Progenitor cell of endocrine pancreas (in vitro differentiated cells): Measurements from ENCODE around the gene CHST13. TPM values are rescaled to one million over a fixed set of nuclear protein-coding genes. Genes with fewer than 3 reads are reported as not detected.
A peak's percentile ranks its signal among the peaks of the same experiment; 100 is the strongest.

ENCODE experiments used
- DNase-seq: peaks from one replicate; pipeline ENCODE4 v3.0.0; 2021; ENCODE audit warnings: low spot score; ENCODE audit not compliant: unreplicated experiment
- H3K27ac Mint-ChIP-seq: 2 replicates; pipeline ENCODE4 v1.8.0; 2021; ENCODE audit warnings: mild to moderate bottlenecking, moderate library complexity, mixed read lengths
- H3K27me3 Mint-ChIP-seq: 2 replicates; pipeline ENCODE4 v1.8.0; 2021; ENCODE audit warnings: mixed read lengths
- H3K36me3 Mint-ChIP-seq: 2 replicates; pipeline ENCODE4 v1.8.0; 2022; ENCODE audit warnings: mixed read lengths; ENCODE audit not compliant: insufficient read depth
- H3K4me1 Mint-ChIP-seq: 2 replicates; pipeline ENCODE4 v1.8.0; 2021; ENCODE audit warnings: low read depth, mixed read lengths
- H3K4me3 Mint-ChIP-seq: 2 replicates; pipeline ENCODE4 v1.8.0; 2021; ENCODE audit warnings: low read depth, mild to moderate bottlenecking, moderate library complexity, mixed read lengths
- H3K9me3 Mint-ChIP-seq: 2 replicates; pipeline ENCODE4 v1.8.0; 2021; ENCODE audit warnings: low read depth, mixed read lengths
- CTCF ChIP-seq: fragments of 200-600 bp; sonication (generic); IDR thresholded peaks from one replicate; pipeline ENCODE4 v1.5.0; 2021; ENCODE audit warnings: antibody characterized with exemption, mild to moderate bottlenecking; ENCODE audit not compliant: unreplicated experiment
- long read RNA-seq: library from polyadenylated mRNA; unstranded; transcript quantifications from one replicate; pipeline ENCODE4 v2.0.0, GENCODE V29; 2020
- total RNA-seq: library from RNA; stranded (reverse); gene quantifications from 2 replicates; pipeline ENCODE4 v1.2.1, GENCODE V29; 2021

CHST13 gene
- total RNA-seq = 0.36 and 0.71 TPM in 2 replicates
- long read RNA-seq = 0 reads

DNA sequence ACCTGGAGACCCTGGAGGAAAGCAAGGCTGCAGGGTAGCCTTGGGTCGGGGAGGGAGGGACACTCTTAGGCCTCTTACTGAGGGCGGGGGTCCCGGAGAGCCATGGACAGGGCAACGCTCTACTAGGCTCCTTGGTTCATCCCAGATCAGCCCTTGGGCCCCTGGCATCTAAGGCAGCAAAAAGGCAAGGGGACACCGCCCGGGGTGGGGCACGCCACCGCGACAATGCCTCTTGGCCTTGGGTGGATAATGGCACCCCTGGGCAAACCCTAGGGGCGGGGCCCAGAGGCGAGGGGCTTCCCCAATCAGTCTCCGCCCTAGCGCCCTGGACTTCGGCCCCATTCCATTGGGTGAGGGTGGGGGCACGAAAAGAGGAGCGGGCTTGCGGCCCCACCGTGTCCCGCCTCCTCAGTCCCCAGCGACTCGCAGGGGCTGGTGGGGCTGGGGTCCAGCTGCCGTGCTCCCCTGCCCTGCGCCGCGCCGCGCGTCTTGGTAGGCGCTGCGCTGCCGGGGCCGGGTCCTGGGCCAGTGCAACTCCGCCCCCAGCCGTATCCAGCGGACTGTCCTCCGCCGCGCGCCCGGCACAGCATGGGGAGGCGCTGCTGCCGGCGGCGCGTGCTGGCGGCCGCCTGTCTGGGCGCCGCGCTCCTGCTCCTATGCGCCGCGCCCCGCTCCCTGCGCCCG, at the start of gene CHST13:
CHST13 (plus strand) TSS at position 411 of the 684 bp plus-strand sequence; CDS start at position 589, 178 bp downstream.
- no peak for DNase-seq
- Mint-ChIP-seq H3K36me3 (no peaks in the 10 kb centered on the region), H3K9me3 (no peaks in the 10 kb centered on the region), H3K27ac (peak within 1 kb of the TSS; percentile 64), H3K4me1 (peaks cover 4% of the 10 kb centered on the region), H3K4me3 (peak within 1 kb of the TSS; percentile 66), H3K27me3 (peaks cover 48% of the 10 kb centered on the region)
- TF ChIP-seq CTCF = no peak

- Mint-ChIP-seq H3K36me3 (peaks cover 17% of the 10 kb centered on the region), H3K4me1 (peaks cover 32% of the 10 kb centered on the region), H3K4me3 (peak overlapping the region; percentile 76), H3K9me3 (no peaks in the 10 kb centered on the region), H3K27ac (peak overlapping the region; percentile 94), H3K27me3 (peaks cover 4% of the 10 kb centered on the region)
- DNase-seq = peak; percentile 49
- no peak for TF ChIP-seq CTCF
These were observed 49.2 kb upstream of the CHST13 start for GRCh38 chr3:126474498-126475412.

DNA sequence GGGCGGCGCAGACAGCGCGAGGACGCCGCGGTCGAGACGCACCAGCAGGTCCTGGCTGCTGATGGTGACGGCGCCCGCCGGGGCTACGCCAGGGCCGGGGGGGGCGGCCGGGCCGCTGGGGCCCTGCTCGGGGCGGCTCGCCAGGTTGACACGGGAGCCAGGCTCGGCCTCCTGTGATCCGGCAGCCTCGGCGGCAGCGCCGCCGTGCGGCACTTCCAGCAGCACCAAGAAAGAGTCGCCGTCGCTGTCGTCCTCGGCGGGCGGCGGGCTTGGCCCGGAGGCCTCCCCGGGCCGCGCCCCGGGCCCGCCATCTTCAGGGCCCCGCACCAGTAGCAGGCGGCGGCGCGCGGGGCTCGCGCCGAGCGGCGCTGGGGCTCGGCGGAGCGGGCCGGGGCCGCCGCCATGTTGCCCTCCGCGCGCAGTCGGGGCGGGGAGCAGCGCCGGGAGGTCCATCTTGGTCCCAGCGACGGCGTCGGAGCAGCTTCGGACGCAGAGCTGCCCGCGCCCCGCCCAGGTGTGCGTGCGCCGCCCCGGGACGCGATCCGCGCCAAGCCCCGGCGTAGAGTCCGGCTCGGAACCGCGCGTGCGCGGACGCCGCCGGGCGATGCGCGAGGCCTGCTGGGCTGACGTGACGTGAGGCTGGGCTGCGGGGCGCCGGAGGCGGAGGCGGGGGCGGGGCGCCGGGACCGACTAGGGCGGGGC, 48.4 kb upstream of the CHST13 start, which contains the start of gene ZXDC:
ZXDC (minus strand) TSS at position 479 of the 702 bp plus-strand sequence; CDS start at position 453, 26 bp downstream.
- Mint-ChIP-seq H3K36me3 (peaks cover 12% of the 10 kb centered on the region), H3K27me3 (peaks cover 6% of the 10 kb centered on the region), H3K4me1 (peaks cover 32% of the 10 kb centered on the region), H3K4me3 (peak within 1 kb of the TSS; percentile 85), H3K27ac (peak within 1 kb of the TSS; percentile 94), H3K9me3 (no peaks in the 10 kb centered on the region)
- peak; percentile 49 for TF ChIP-seq CTCF
- peak; percentile 92 for DNase-seq

DNA sequence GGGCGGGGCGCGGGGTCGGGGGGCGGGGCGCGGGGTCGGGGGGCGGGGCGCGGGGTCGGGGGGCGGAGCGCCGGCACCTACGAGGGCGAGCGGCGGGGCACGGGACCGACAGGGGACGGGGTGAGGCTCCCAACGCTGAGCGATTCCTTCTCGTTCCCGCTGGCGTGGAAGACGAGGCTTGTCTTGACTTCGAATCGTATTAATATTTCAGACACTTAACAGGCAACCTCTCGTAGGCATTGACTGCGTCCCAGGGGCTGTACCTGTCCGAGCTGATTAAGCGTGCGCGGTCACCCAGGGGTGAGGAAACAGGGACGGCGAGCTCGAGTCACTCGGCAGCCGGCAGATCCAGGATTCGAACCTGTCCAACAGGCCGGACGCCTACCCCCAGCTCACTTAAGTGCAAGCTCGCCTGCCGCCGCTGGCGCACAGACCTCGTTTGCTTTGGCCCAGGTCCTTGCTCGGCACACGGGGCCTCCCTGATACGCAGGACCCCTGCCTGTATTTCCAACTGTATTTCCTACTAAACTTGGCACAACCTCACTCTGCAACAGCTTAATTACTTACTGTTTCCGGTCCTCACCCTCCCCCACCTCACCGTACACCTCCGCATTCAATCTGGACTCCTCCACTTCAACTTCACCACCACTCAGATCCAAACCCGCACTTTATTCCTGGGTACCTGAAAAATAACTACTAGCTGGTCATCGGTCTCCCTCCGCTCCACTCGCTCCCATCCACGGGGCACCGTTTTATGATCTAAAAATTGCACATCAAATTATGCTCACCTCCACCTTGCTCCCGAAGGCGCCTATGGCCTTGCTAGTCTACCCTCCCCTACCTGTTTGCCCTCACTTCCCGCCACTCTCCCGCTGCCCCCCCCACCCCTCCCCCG, 47.5 kb upstream of the CHST13 start:
- peaks cover 7% of the 10 kb centered on the region for H3K36me3 Mint-ChIP-seq
- H3K4me1 Mint-ChIP-seq = peaks cover 30% of the 10 kb centered on the region
- peak; percentile 43 for DNase-seq

More for the DNA sequence above, 47.5 kb upstream of the CHST13 start:
- peaks cover 7% of the 10 kb centered on the region for H3K27me3 Mint-ChIP-seq
- no peaks in the 10 kb centered on the region for H3K9me3 Mint-ChIP-seq
- peak overlapping the region; percentile 85 for H3K4me3 Mint-ChIP-seq
- peak overlapping the region; percentile 65 for H3K27ac Mint-ChIP-seq
- TF ChIP-seq CTCF = no peak
